HL-60 (cell line): ENCODE data around the gene WASHC4.

Experiments
- GABPA ChIP-seq: IDR thresholded peaks from 2 replicates; pipeline ENCODE4 v1.6.1; 2012; ENCODE audit warnings: low read depth
- POLR2AphosphoS5 ChIP-seq: IDR thresholded peaks from 2 replicates; pipeline ENCODE4 v1.6.1; 2012; ENCODE audit warnings: low read depth
- SPI1 ChIP-seq: IDR thresholded peaks from 2 replicates; pipeline ENCODE4 v1.6.1; 2012; ENCODE audit warnings: low read depth, mild to moderate bottlenecking, borderline replicate concordance
- TF ChIP-seq, protein P1 (sequence below): IDR thresholded peaks from one replicate; pipeline ENCODE4 v1.5.1; 2011; ENCODE audit warnings: low read length, control low read depth, inconsistent platforms; ENCODE audit not compliant: insufficient read depth
- TF ChIP-seq, protein P2 (sequence below): IDR thresholded peaks from 2 replicates; pipeline ENCODE4 v1.6.1; 2012; ENCODE audit warnings: low read depth; ENCODE audit not compliant: insufficient replicate concordance

GRCh38 chr12:105166736-105167135 is 59.2 kb downstream of the WASHC4 start:
- TF ChIP-seq, protein P1, sequence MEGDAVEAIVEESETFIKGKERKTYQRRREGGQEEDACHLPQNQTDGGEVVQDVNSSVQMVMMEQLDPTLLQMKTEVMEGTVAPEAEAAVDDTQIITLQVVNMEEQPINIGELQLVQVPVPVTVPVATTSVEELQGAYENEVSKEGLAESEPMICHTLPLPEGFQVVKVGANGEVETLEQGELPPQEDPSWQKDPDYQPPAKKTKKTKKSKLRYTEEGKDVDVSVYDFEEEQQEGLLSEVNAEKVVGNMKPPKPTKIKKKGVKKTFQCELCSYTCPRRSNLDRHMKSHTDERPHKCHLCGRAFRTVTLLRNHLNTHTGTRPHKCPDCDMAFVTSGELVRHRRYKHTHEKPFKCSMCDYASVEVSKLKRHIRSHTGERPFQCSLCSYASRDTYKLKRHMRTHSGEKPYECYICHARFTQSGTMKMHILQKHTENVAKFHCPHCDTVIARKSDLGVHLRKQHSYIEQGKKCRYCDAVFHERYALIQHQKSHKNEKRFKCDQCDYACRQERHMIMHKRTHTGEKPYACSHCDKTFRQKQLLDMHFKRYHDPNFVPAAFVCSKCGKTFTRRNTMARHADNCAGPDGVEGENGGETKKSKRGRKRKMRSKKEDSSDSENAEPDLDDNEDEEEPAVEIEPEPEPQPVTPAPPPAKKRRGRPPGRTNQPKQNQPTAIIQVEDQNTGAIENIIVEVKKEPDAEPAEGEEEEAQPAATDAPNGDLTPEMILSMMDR: no peak
- no peak for TF ChIP-seq POLR2AphosphoS5
- no peak for TF ChIP-seq SPI1
- no peak for TF ChIP-seq GABPA
- TF ChIP-seq, protein P2, sequence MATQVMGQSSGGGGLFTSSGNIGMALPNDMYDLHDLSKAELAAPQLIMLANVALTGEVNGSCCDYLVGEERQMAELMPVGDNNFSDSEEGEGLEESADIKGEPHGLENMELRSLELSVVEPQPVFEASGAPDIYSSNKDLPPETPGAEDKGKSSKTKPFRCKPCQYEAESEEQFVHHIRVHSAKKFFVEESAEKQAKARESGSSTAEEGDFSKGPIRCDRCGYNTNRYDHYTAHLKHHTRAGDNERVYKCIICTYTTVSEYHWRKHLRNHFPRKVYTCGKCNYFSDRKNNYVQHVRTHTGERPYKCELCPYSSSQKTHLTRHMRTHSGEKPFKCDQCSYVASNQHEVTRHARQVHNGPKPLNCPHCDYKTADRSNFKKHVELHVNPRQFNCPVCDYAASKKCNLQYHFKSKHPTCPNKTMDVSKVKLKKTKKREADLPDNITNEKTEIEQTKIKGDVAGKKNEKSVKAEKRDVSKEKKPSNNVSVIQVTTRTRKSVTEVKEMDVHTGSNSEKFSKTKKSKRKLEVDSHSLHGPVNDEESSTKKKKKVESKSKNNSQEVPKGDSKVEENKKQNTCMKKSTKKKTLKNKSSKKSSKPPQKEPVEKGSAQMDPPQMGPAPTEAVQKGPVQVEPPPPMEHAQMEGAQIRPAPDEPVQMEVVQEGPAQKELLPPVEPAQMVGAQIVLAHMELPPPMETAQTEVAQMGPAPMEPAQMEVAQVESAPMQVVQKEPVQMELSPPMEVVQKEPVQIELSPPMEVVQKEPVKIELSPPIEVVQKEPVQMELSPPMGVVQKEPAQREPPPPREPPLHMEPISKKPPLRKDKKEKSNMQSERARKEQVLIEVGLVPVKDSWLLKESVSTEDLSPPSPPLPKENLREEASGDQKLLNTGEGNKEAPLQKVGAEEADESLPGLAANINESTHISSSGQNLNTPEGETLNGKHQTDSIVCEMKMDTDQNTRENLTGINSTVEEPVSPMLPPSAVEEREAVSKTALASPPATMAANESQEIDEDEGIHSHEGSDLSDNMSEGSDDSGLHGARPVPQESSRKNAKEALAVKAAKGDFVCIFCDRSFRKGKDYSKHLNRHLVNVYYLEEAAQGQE: no peak
